ENCODE data around the gene UNC5A. TPM values are rescaled to one million over a fixed set of nuclear protein-coding genes. Genes with fewer than 3 reads are reported as not detected.

UNC5A gene
- total RNA-seq, 1 donor from 2014 or later, result not detected

- no peak overlapping the region for H3K4me3 Mint-ChIP-seq (ENCODE audit: unreplicated experiment)
- no peaks in the 10 kb centered on the region for H3K9me3 Mint-ChIP-seq (ENCODE audit: unreplicated experiment)
Observed at GRCh38 chr5:176781638-176782570, 28.5 kb upstream of the UNC5A start.

GRCh38 chr5:176784218-176785165 is 25.9 kb upstream of the UNC5A start:
- no peak overlapping the region for H3K4me3 Mint-ChIP-seq (ENCODE audit: unreplicated experiment)
- no peaks in the 10 kb centered on the region for H3K9me3 Mint-ChIP-seq (ENCODE audit: unreplicated experiment)
- H3K4me1 Mint-ChIP-seq (ENCODE audit: unreplicated experiment), result no peaks in the 10 kb centered on the region
- H3K36me3 Mint-ChIP-seq (ENCODE audit: low read depth, unreplicated experiment), result peaks cover 4% of the 10 kb centered on the region
- no peak overlapping the region for H3K27ac Mint-ChIP-seq (ENCODE audit: unreplicated experiment)
- no peak for TF ChIP-seq CTCF (IDR thresholded peaks at IDR 0.05; ENCODE audit: unreplicated experiment)
- peaks cover 9% of the 10 kb centered on the region for H3K27me3 Mint-ChIP-seq (ENCODE audit: unreplicated experiment)
- DNase-seq (ENCODE audit: low spot score), result no peak

More at GRCh38 chr5:176781638-176782570, 28.5 kb upstream of the UNC5A start:
- no peaks in the 10 kb centered on the region for H3K4me1 Mint-ChIP-seq (ENCODE audit: unreplicated experiment)
- TF ChIP-seq CTCF (IDR thresholded peaks at IDR 0.05; ENCODE audit: unreplicated experiment), result no peak
- no peak overlapping the region for H3K27ac Mint-ChIP-seq (ENCODE audit: unreplicated experiment)
- DNase-seq (ENCODE audit: low spot score), result no peak
- H3K36me3 Mint-ChIP-seq (ENCODE audit: low read depth, unreplicated experiment), result peaks cover 4% of the 10 kb centered on the region
- H3K27me3 Mint-ChIP-seq (ENCODE audit: unreplicated experiment), result peaks cover 7% of the 10 kb centered on the region

- Mint-ChIP-seq H3K27me3 (ENCODE audit: unreplicated experiment) (peaks cover 7% of the 10 kb centered on the region), H3K27ac (ENCODE audit: unreplicated experiment) (no peak overlapping the region), H3K4me1 (ENCODE audit: unreplicated experiment) (no peaks in the 10 kb centered on the region), H3K36me3 (ENCODE audit: low read depth, unreplicated experiment) (no peaks in the 10 kb centered on the region), H3K4me3 (ENCODE audit: unreplicated experiment) (no peak overlapping the region), H3K9me3 (ENCODE audit: unreplicated experiment) (no peaks in the 10 kb centered on the region)
- no peak for TF ChIP-seq CTCF (IDR thresholded peaks at IDR 0.05; ENCODE audit: unreplicated experiment)
- no peak for DNase-seq (ENCODE audit: low spot score)
Observed at GRCh38 chr5:176785184-176786145, 24.9 kb upstream of the UNC5A start.

GRCh38 chr5:176787676-176788075 is 22.7 kb upstream of the UNC5A start:
- H3K9me3 Mint-ChIP-seq (ENCODE audit: unreplicated experiment), result no peaks in the 10 kb centered on the region
- no peak for DNase-seq (ENCODE audit: low spot score)
- no peaks in the 10 kb centered on the region for H3K36me3 Mint-ChIP-seq (ENCODE audit: low read depth, unreplicated experiment)
- H3K4me3 Mint-ChIP-seq (ENCODE audit: unreplicated experiment), result no peak overlapping the region
- peaks cover 13% of the 10 kb centered on the region for H3K27me3 Mint-ChIP-seq (ENCODE audit: unreplicated experiment)
- no peak overlapping the region for H3K27ac Mint-ChIP-seq (ENCODE audit: unreplicated experiment)
- H3K4me1 Mint-ChIP-seq (ENCODE audit: unreplicated experiment), result no peaks in the 10 kb centered on the region
- no peak for TF ChIP-seq CTCF (IDR thresholded peaks at IDR 0.05; ENCODE audit: unreplicated experiment)

All from endothelial cell (in vitro differentiated cells).